HT1080 (cell line): ENCODE measurements around the gene MECP2. TPM values are rescaled to one million over a fixed set of nuclear protein-coding genes. Genes with fewer than 3 reads are reported as not detected.

Experiments used
- DNase-seq: peaks from one replicate; pipeline ENCODE4 v3.0.0-alpha.2; 2015; ENCODE audit warnings: low read depth
- total RNA-seq: library from RNA; depleted of rRNA; stranded (reverse); fragments of >200 nt; shearing (Covaris generic); gene quantifications from 2 replicates; pipeline ENCODE4 v1.2.3, GENCODE V29; 2014

MECP2 gene
- total RNA-seq, 1 experiment from 2014 or later, result 32.0 TPM

DNA sequence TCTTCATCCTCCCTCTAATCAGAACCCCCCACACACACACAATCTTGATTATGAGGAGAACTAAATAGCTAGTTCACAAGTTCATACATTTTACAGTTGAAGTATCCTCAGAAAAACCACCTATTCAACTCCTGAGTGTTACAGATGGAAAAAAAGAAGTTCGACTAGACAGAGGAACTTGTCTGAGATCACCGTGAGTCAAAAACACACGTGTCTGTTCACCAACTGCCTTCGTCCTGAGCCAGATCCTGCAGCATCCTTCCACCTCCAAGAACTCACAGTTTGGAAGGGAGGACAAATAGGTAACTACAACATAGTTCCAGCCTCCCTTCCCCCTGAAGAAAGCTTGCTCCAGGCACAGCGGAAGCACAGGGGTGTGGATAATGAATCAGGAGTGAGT, 58.9 kb downstream of the MECP2 start:
- no peak for DNase-seq

- no peak for DNase-seq
These were observed 59.8 kb downstream of the MECP2 start for GRCh38 chrX:154037754-154038153.

- DNase-seq, result no peak
These were observed 61.0 kb downstream of the MECP2 start for GRCh38 chrX:154036513-154036912.

DNA sequence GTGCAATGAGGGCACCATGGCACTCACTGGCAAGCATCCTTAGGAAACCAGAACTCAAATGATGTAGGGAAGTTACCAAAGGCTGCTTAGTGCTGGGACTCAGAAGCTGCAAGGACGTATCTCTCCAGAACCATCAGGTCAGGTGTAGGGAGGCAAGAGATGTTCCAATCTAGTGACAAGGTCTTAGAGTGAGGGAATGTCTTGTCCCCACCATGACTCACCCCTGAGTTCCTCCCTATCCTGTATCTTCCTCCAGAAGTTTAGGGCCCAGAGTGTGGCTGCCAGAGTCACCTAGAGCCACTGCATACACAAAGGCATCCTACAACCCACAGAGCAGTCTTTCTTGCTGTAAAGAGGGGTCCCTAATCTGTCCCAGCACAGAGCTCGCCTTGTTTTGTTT, 63.7 kb downstream of the MECP2 start:
- no peak for DNase-seq

DNA sequence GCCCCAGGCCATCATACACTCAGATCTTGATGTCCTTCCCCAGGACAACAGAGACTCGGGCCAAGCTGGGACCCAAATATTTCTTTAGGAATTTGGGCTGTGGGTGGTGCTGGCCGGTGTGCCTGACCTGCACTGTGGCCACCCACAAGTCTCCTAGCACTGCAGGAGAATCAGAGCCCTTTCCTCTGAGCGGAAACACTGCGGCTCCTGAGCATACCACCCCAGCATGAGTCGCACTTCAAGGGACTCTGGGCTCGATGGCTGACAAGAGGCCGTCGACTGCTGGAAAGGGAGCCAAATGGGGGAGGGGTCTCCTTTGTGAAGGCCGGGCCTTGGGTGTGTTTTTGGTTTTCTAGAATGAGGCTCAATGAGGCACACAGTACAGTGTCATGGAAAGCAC, 64.9 kb downstream of the MECP2 start:
- DNase-seq, result no peak

- DNase-seq, result no peak
These were observed 65.4 kb downstream of the MECP2 start for GRCh38 chrX:154032160-154032559.

DNA sequence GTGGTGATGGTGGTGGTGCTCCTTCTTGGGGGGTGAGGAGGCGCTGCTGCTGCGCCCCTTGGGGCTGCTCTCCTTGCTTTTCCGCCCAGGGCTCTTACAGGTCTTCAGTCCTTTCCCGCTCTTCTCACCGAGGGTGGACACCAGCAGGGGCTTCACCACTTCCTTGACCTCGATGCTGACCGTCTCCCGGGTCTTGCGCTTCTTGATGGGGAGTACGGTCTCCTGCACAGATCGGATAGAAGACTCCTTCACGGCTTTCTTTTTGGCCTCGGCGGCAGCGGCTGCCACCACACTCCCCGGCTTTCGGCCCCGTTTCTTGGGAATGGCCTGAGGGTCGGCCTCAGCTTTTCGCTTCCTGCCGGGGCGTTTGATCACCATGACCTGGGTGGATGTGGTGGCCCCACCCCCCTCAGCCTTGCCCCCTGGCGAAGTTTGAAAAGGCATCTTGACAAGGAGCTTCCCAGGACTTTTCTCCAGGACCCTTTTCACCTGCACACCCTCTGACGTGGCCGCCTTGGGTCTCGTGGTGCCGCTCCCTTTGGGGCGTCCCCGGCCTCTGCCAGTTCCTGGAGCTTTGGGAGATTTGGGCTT, 66.7 kb downstream of the MECP2 start:
- DNase-seq, result no peak

GRCh38 chrX:154030266-154030665, 67.3 kb downstream of the MECP2 start:
- DNase-seq, result no peak

GRCh38 chrX:154029439-154029838, 68.1 kb downstream of the MECP2 start:
- DNase-seq, result no peak

GRCh38 chrX:154028502-154029184, 68.9 kb downstream of the MECP2 start:
- no peak for DNase-seq

- no peak for DNase-seq
These were observed 69.5 kb downstream of the MECP2 start for GRCh38 chrX:154027986-154028385.

DNA sequence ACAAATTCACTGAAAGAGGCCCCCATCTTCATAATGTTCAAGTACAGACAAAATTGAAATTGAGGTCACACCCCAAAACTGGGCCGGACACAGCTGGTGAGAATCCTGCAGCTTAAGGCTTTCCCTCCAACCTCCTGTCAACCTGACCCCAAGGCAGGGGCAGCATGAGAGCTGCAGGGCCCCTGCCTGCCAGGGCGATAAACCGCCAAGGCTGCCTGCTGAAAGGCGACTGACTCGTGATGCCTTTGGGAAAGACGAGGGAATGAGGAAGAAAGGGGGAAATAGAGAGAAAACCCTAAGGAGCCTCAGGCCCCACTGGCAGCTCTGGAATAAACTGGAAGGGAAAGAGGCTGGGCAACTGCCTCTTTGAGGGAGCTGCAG, 70.5 kb downstream of the MECP2 start:
- DNase-seq, result no peak

- DNase-seq, result no peak
These were observed 71.1 kb downstream of the MECP2 start for GRCh38 chrX:154026136-154027021.

DNA sequence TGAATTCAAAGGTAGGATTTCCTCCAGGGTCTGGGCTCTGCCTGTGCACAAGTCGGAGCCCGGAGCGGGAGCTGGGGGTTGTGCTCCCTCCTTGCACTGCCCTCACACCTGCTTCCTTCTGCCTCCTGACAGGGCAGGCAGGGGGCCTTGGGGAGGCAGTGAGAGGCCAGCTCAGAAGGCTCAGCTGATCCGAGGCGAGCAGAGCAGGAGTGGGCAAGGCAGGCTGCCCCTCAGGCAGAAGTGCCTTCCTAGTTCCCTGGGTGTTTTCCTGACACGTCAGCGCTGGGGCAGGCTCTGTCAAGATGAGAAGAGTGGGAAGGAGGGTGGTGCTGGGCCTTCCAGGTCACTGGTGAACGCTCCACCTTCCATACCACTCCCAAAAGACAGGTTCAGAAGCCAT, 72.3 kb downstream of the MECP2 start:
- no peak for DNase-seq

- no peak for DNase-seq
These were observed 73.2 kb downstream of the MECP2 start for GRCh38 chrX:154024271-154024670.

DNA sequence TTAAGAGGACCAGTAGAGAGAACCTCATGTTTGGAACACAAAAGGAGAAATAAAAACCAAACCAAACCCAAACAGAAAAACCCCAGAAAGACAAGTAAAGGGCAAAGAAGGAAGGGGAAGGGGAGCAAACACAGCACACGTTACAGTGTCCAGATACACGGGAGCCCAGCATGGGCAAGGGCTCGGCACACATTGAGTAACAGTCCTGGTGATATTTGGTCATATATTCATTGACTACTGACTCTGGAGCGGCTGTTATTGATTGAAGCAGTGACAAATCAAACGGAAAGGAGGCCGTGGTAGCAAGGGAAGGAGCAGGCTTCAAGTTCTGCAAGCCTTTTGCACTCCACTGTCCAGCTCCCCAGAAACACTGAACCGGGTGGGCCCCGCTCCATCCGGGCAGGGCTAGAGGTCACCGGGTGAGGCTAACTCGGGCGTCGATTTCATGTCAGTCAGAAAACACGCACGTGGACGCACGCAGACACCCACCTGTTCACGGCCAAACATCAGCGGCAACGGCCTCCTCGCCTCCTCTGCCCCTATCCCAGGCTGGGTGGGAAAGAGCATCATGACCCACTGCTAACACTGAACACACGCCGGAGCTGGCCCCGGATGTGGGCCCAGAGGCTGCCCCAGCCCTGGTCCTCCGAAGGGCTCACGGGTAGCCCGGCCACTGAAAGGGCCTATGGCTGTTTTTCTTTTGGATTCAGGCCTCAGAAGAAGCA, 74.1 kb downstream of the MECP2 start:
- no peak for DNase-seq

DNA sequence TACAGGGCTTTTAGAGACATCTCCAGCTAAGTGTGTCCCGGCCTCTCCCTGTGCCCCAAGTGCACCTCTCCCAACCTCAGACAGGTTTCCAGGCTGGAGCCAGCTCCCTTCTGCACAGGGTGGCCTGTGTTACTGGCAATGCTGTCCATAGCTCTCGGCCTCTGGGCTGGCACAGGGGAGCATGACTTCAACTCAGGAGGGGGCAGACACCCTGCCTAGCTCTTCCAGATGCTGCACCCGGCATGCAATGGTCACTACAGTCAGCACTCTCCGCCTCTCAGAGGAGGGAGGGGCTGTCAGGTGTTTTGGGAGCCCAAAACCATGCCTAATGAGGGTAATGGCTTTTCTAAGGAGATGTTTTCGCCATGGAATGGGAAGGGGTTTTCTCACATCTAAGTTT, 75.4 kb downstream of the MECP2 start:
- no peak for DNase-seq

- peak; percentile 80 for DNase-seq
These were observed 76.3 kb downstream of the MECP2 start for GRCh38 chrX:154021131-154021611.

DNA sequence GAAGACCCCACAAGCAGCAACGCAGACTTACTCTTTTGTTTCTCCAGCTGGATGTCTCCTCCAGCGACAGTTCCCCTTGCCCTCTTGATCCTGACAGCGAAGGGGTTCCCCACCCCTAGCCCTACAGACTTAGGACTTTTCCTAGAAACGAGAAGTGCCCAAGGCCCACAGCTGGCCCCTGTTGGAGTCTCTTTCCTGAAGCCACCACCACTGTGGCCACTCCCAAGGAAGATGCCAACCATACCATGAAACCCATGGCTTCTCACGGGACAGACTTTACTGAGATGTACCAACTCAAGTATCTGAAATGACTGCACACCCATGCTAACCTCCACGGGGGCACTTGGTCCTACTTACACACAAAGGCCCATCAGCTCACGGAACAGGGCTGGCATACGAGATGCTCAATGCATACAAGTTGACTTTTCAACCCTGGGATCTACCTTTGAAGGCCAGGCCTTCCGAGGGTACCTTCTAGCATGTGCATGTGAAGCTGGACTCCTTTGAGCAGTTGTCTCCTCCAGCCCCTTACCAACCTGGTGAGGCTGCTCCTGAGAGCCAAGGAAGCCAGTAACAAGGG, 76.9 kb downstream of the MECP2 start:
- DNase-seq, result no peak

DNA sequence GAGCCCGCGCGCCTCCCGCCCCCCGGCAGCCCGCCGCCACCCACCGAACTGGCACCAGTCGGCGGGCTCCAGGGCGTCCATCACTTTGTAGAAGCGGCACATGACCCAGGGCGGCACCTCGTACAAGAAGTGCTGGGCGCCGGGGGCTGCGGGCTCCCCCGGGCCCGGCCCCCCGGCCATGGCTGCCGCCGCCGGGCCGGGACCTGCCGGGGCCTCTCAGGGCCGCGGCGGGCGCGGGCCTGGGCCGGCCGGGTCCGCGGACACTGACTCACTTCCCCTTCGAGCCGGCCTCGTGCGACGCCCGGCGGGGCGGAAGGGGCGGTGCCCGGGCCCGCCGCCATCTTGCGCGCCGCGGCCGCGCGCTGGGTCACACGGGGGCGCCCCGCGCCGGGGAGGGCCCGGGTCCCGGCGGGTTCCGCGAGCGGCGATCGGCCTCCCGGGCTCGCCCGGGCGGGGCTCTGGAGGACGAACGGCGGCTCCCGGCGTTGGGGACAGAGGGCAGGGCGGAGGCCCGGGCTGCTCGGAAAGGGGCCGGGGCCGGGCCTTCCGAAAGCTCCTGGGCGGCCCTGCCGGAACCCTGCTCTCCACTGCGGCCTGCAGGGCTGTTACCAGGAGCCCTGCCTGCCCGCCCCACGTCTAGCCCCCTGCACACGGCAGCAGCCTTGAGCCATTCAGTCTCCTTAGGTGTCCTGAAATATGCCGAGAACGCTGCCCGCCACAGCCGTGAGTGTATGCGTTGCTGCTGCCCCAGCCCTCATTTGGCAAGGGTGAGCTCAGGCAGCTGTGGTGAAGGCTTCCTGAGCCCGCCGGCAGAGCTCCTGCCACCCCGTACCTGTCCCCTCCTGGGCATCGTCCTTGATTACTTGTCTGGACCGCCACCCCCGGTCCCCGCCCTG, 77.6 kb downstream of the MECP2 start, which contains the start of gene IRAK1:
IRAK1 (minus strand) TSS at position 270 of the 896 bp plus-strand sequence; CDS start at position 180, 90 bp downstream.
- DNase-seq, result peak; percentile 27
